Measurements from ENCODE around the gene HIVEP3.

DNA sequence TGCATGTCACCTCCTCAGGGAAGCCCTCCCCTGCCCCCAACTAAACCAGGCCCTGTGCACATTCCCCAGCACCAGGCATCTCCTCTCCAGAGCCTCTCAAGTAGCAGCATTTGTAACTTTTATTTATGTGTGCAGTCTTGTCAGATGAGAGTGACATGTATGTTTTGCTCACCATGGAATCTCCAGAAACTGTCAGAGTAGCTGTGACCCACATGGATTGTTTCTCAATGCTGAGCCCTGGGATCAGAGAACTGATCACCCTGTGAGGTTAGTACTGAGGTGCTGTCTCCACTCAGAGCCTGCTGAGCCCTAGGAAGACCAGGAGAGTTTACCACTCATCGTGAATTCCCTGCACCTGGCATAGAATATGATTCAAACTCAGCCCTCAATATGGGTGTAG is 243.3 kb downstream of the HIVEP3 start:
- TF ChIP-seq TCF7 (IDR thresholded peaks at IDR 0.05; ENCODE audit: low read depth): no peak
- TF ChIP-seq, protein P1, sequence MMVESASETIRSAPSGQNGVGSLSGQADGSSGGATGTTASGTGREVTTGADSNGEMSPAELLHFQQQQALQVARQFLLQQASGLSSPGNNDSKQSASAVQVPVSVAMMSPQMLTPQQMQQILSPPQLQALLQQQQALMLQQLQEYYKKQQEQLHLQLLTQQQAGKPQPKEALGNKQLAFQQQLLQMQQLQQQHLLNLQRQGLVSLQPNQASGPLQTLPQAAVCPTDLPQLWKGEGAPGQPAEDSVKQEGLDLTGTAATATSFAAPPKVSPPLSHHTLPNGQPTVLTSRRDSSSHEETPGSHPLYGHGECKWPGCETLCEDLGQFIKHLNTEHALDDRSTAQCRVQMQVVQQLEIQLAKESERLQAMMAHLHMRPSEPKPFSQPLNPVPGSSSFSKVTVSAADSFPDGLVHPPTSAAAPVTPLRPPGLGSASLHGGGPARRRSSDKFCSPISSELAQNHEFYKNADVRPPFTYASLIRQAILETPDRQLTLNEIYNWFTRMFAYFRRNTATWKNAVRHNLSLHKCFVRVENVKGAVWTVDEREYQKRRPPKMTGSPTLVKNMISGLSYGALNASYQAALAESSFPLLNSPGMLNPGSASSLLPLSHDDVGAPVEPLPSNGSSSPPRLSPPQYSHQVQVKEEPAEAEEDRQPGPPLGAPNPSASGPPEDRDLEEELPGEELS (CRISPR knock-in tag; IDR thresholded peaks at IDR 0.05): no peak
- no peak for TF ChIP-seq ZNF124 (CRISPR knock-in tag; IDR thresholded peaks at IDR 0.05)
- TF ChIP-seq, protein P2, sequence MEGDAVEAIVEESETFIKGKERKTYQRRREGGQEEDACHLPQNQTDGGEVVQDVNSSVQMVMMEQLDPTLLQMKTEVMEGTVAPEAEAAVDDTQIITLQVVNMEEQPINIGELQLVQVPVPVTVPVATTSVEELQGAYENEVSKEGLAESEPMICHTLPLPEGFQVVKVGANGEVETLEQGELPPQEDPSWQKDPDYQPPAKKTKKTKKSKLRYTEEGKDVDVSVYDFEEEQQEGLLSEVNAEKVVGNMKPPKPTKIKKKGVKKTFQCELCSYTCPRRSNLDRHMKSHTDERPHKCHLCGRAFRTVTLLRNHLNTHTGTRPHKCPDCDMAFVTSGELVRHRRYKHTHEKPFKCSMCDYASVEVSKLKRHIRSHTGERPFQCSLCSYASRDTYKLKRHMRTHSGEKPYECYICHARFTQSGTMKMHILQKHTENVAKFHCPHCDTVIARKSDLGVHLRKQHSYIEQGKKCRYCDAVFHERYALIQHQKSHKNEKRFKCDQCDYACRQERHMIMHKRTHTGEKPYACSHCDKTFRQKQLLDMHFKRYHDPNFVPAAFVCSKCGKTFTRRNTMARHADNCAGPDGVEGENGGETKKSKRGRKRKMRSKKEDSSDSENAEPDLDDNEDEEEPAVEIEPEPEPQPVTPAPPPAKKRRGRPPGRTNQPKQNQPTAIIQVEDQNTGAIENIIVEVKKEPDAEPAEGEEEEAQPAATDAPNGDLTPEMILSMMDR (CRISPR knock-in tag; IDR thresholded peaks at IDR 0.05): no peak
- no peak for TF ChIP-seq KDM1A (CRISPR knock-in tag; IDR thresholded peaks at IDR 0.05)
- no peak for TF ChIP-seq ZNF101 (CRISPR knock-in tag; IDR thresholded peaks at IDR 0.05; ENCODE audit: borderline replicate concordance, low read depth)
- no peak for TF ChIP-seq CEBPB (IDR thresholded peaks at IDR 0.05; ENCODE audit: borderline replicate concordance, low read depth, low read length)
- TF ChIP-seq DPF2 (CRISPR knock-in tag; IDR thresholded peaks at IDR 0.05; ENCODE audit: borderline replicate concordance, low read depth): no peak
- TF ChIP-seq SIN3A (IDR thresholded peaks at IDR 0.05; ENCODE audit: borderline replicate concordance, low read depth, low read length): no peak
- no peak for TF ChIP-seq EZH2 (conservative IDR thresholded peaks at IDR 0.05; ENCODE audit: low read depth, low read length)
- TF ChIP-seq ZIK1 (CRISPR knock-in tag; IDR thresholded peaks at IDR 0.05; ENCODE audit: borderline replicate concordance, low read depth): no peak
- TF ChIP-seq ZNF660 (CRISPR knock-in tag; IDR thresholded peaks at IDR 0.05; ENCODE audit: borderline replicate concordance, low read depth): no peak

All from HepG2 (cell line).